ENCODE results near the gene MSLN.

DNA sequence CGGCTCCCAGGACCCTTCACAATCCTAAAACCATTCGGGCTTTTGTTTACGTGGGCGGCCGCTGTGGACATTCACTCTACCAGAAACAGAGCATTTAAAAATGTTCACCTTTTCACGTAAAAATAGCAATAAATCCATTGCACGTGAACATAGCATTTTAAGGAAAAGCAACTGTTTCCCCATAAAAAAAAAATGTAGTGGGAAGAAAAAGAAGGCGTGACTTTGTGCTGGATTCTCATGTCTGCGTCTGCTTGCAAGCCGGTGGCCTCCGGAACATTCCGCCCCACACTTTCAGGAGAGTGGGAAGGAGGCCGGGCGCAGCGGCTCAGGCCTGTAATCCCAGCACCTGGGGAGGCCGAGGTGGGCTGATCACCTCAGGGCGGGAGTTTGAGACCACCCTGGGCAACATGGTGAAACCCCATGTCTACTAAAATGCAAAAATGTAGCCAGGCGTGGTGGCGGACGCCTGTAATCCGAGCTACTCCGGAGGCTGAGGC lies 53.4 kb downstream of the MSLN start:
- no peak for TF ChIP-seq ZNF274 (CRISPR knock-in tag; IDR thresholded peaks at IDR 0.05)
- TF ChIP-seq DMAP1 (CRISPR knock-in tag; IDR thresholded peaks at IDR 0.05): no peak
- no peak for TF ChIP-seq ZNF44 (CRISPR knock-in tag; IDR thresholded peaks at IDR 0.05)
- TF ChIP-seq CTCF (CRISPR knock-in tag; IDR thresholded peaks at IDR 0.05): no peak
- no peak for TF ChIP-seq TEAD2 (CRISPR knock-in tag; IDR thresholded peaks at IDR 0.05)
- no peak for TF ChIP-seq SMAD9 (CRISPR knock-in tag; IDR thresholded peaks at IDR 0.05)
- no peak for TF ChIP-seq ZSCAN29 (CRISPR knock-in tag; conservative IDR thresholded peaks at IDR 0.05)
- TF ChIP-seq GABPA (IDR thresholded peaks at IDR 0.05; ENCODE audit: low read depth, low read length): no peak
- TF ChIP-seq GABPA (CRISPR knock-in tag; IDR thresholded peaks at IDR 0.05; ENCODE audit: low read depth): no peak
- TF ChIP-seq NFE2L2 (IDR thresholded peaks at IDR 0.05; ENCODE audit: low read length): no peak
- no peak for TF ChIP-seq HNF4G (IDR thresholded peaks at IDR 0.05; ENCODE audit: borderline replicate concordance, low read depth, low read length)
- TF ChIP-seq HNF4G (CRISPR knock-in tag; IDR thresholded peaks at IDR 0.05; ENCODE audit: borderline replicate concordance, low read depth): no peak

All from HepG2 (cell line).